ES-I3 (cell line): ENCODE data around the gene NUBPL.
"Not testable (repeated sequence)": the region's sequence is repeated elsewhere in the genome, so short reads cannot be mapped to it uniquely, and the experiment has no call there.

Experiments used
- H3K36me3 ChIP-seq: 2 replicates; pipeline ENCODE4 v1.6.1; 2013; ENCODE audit warnings: mild to moderate bottlenecking, low read length, control low read depth, moderate library complexity; ENCODE audit not compliant: insufficient read depth
- H3K4me1 ChIP-seq: 2 replicates; pipeline ENCODE4 v1.6.1; 2013; ENCODE audit warnings: mild to moderate bottlenecking, control low read depth, low read length; ENCODE audit not compliant: insufficient read depth
- H3K9ac ChIP-seq: 2 replicates; pipeline ENCODE4 v1.6.1; 2013; ENCODE audit warnings: low read depth, mild to moderate bottlenecking, low read length, moderate library complexity
- H3K9me3 ChIP-seq: 2 replicates; pipeline ENCODE4 v1.6.1; 2013; ENCODE audit warnings: mild to moderate bottlenecking, low read length, moderate library complexity; ENCODE audit not compliant: control insufficient read depth, insufficient read depth

Gene NUBPL

GRCh38 chr14:31760277-31760676, 199.1 kb downstream of the NUBPL start:
- Histone ChIP-seq H3K9me3 (no peaks in the 10 kb centered on the region), H3K9ac (no peak overlapping the region)

GRCh38 chr14:31761325-31761724, 200.1 kb downstream of the NUBPL start:
- Histone ChIP-seq H3K9me3 (no peaks in the 10 kb centered on the region), H3K36me3 (no peaks in the 10 kb centered on the region), H3K4me1 (no peaks in the 10 kb centered on the region), H3K9ac (no peak overlapping the region)

More at GRCh38 chr14:31760277-31760676, 199.1 kb downstream of the NUBPL start:
- Histone ChIP-seq H3K36me3 (no peaks in the 10 kb centered on the region), H3K4me1 (no peaks in the 10 kb centered on the region)

- Histone ChIP-seq H3K36me3 (no peaks in the 10 kb centered on the region), H3K9ac (no peak overlapping the region), H3K9me3 (no peaks in the 10 kb centered on the region), H3K4me1 (no peaks in the 10 kb centered on the region)
These were observed 201.8 kb downstream of the NUBPL start for GRCh38 chr14:31763041-31763440.

GRCh38 chr14:31766315-31766892, 205.2 kb downstream of the NUBPL start:
- H3K36me3 ChIP-seq, result no peaks in the 10 kb centered on the region

GRCh38 chr14:31768355-31768754, 207.2 kb downstream of the NUBPL start:
- Histone ChIP-seq H3K36me3 (no peaks in the 10 kb centered on the region), H3K9ac (no peak overlapping the region), H3K9me3 (no peaks in the 10 kb centered on the region), H3K4me1 (no peaks in the 10 kb centered on the region)

More at GRCh38 chr14:31766315-31766892, 205.2 kb downstream of the NUBPL start:
- H3K9ac ChIP-seq, result no peak overlapping the region
- no peaks in the 10 kb centered on the region for H3K4me1 ChIP-seq
- no peaks in the 10 kb centered on the region for H3K9me3 ChIP-seq

- Histone ChIP-seq H3K9ac (no peak overlapping the region), H3K4me1 (no peaks in the 10 kb centered on the region), H3K36me3 (no peaks in the 10 kb centered on the region), H3K9me3 (no peaks in the 10 kb centered on the region)
These were observed 209.1 kb downstream of the NUBPL start for GRCh38 chr14:31770271-31770670.

GRCh38 chr14:31774567-31774966, 213.4 kb downstream of the NUBPL start:
- no peaks in the 10 kb centered on the region for H3K4me1 ChIP-seq

GRCh38 chr14:31777312-31777711, 216.1 kb downstream of the NUBPL start:
- H3K36me3 ChIP-seq, result no peaks in the 10 kb centered on the region
- peaks cover 19% of the 10 kb centered on the region for H3K9me3 ChIP-seq
- no peaks in the 10 kb centered on the region for H3K4me1 ChIP-seq
- H3K9ac ChIP-seq, result no peak overlapping the region

More at GRCh38 chr14:31774567-31774966, 213.4 kb downstream of the NUBPL start:
- Histone ChIP-seq H3K9ac (no peak overlapping the region), H3K9me3 (peaks cover 4% of the 10 kb centered on the region; the same call in 1 of the 2 replicates), H3K36me3 (no peaks in the 10 kb centered on the region)

DNA sequence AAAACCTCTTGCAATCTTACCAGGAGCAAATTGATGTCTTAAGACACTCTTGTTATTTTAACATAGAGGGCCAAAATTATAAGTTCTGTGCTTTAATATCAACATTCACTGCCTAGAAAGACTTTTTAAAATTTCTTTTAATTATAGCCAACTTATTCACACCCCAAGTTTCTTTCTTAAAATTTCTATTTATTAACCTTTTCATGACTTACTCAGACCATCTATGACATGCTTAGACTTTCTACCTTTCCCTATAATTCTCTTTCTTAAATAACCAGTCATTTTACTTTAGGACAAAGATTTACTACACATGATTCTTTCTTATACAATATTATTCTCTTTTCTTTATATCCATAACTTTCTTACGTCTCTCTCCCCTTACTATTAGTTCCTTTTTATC, 220.4 kb downstream of the NUBPL start:
- Histone ChIP-seq H3K36me3 (no peaks in the 10 kb centered on the region), H3K9me3 (peaks cover 19% of the 10 kb centered on the region), H3K4me1 (no peaks in the 10 kb centered on the region), H3K9ac (no peak overlapping the region)

GRCh38 chr14:31785574-31785973, 224.4 kb downstream of the NUBPL start:
- Histone ChIP-seq H3K9me3 (peaks cover 18% of the 10 kb centered on the region), H3K36me3 (no peaks in the 10 kb centered on the region), H3K9ac (no peak overlapping the region), H3K4me1 (no peaks in the 10 kb centered on the region)

DNA sequence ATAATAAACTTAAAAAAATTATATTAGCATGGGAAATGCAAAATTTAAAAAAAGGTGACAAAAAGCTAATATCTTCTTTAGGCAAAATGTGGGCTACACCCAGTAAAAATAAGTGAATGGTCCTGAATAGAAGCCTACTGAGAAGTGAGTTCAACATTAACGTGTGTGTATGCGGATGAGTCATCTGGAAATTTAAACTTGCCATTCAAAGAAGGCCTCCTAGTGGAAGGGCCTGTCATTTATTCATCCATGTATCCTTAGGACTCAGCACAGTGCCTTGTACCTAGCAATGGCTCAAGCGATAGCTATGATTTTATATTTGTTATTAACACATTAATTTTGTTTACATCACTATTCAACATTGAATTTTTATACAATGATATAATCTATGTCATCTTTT, 226.2 kb downstream of the NUBPL start:
- no peaks in the 10 kb centered on the region for H3K4me1 ChIP-seq
- H3K9ac ChIP-seq, result no peak overlapping the region
- peaks cover 4% of the 10 kb centered on the region for H3K9me3 ChIP-seq
- H3K36me3 ChIP-seq, result no peaks in the 10 kb centered on the region

- Histone ChIP-seq H3K36me3 (no peaks in the 10 kb centered on the region), H3K4me1 (no peaks in the 10 kb centered on the region), H3K9ac (no peak overlapping the region), H3K9me3 (peaks cover 4% of the 10 kb centered on the region; the same call in 1 of the 2 replicates)
These were observed 227.1 kb downstream of the NUBPL start for GRCh38 chr14:31788340-31788739.

GRCh38 chr14:31792726-31793125, 231.5 kb downstream of the NUBPL start:
- no peak overlapping the region for H3K9ac ChIP-seq

DNA sequence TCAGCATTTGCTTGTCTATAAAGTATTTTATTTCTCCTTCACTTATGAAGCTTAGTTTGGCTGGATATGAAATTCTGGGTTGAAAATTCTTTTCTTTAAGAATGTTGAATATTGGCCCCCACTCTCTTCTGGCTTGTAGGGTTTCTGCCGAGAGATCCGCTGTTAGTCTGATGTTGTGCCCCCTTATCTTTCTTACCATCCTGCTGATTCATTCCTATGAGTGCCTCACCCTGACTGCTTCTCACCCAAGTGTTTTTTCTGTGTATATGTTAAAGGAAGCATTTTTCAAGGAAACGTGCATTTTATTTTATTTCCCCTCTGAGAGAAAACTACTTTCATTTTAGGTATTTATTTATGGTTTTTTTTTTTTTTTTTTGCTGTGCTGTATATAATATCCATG, 236.7 kb downstream of the NUBPL start:
- H3K9me3 ChIP-seq, H3K4me1 ChIP-seq, H3K9ac ChIP-seq, H3K36me3 ChIP-seq: not testable (repeated sequence)

More at GRCh38 chr14:31792726-31793125, 231.5 kb downstream of the NUBPL start:
- Histone ChIP-seq H3K36me3 (no peaks in the 10 kb centered on the region), H3K4me1 (no peaks in the 10 kb centered on the region), H3K9me3 (peaks cover 4% of the 10 kb centered on the region; the same call in 1 of the 2 replicates)

DNA sequence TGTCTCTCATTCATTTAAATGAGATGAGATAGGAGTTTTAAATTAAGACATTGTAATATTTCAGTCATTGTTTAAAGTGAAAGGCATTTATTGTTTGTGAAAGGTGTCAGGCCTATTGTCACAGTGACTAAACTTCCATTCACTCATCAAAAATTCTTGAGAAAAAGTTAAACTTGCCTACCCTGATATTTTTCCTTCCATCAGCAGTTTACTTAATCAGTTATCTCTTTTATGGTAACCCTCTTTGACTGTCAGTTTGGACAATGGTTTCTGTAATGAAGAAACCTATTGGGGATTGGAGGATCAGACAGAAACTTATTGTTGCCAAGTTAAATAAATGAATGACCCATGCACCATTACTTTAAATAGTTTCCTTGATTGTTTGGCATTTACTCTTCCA, 241.6 kb downstream of the NUBPL start:
- Histone ChIP-seq H3K36me3 (no peaks in the 10 kb centered on the region), H3K4me1 (no peaks in the 10 kb centered on the region), H3K9me3 (no peaks in the 10 kb centered on the region), H3K9ac (no peak overlapping the region)
